Upper lobe of right lung (tissue), 1 donor: ENCODE results near the gene DSCAM. TPM values are rescaled to one million over a fixed set of nuclear protein-coding genes. Genes with fewer than 3 reads are reported as not detected.

ENCODE experiments used
- ATAC-seq: fragments of 200-7000 bp; cut with Tn5 transposase; one replicate; pipeline ENCODE4 v1.9.1; 2020; ENCODE audit warnings: mild to moderate bottlenecking, moderate library complexity
- DNase-seq: peaks from one replicate; pipeline ENCODE4 v3.0.0-alpha.2; 2020
- H3K27ac ChIP-seq: fragments of 200-600 bp; one replicate; pipeline ENCODE4 v1.8.0; 2022
- H3K27me3 ChIP-seq: fragments of 200-600 bp; one replicate; pipeline ENCODE4 v1.8.0; 2022; ENCODE audit warnings: mild to moderate bottlenecking
- H3K36me3 ChIP-seq: fragments of 200-600 bp; one replicate; pipeline ENCODE4 v1.8.0; 2022
- H3K4me1 ChIP-seq: fragments of 200-600 bp; one replicate; pipeline ENCODE4 v1.8.0; 2022
- H3K4me3 ChIP-seq: fragments of 200-600 bp; one replicate; pipeline ENCODE4 v1.8.0; 2022; ENCODE audit warnings: mild to moderate bottlenecking
- H3K9me3 ChIP-seq: fragments of 200-600 bp; one replicate; pipeline ENCODE4 v1.8.0; 2022
- intact Hi-C: fragments of 100-400 bp; cut with DNase I; formaldehyde crosslinking; loops from one replicate; pipeline ENCODE4 v1.11.0; 2022
- total RNA-seq: library from RNA; stranded (reverse); fragmentation: NEBNext Ultra II Directional; extraction: Animal tissue kit (Norgen Biotek cat#: 25700); gene quantifications from one replicate; pipeline ENCODE4 v1.2.1, GENCODE V29; 2021
- TF ChIP-seq, protein P1 (sequence below): fragments of 200-600 bp; IDR thresholded peaks from one replicate; pipeline ENCODE4 v1.8.0; 2022; ENCODE audit warnings: antibody characterized with exemption
- donor health status: DM: no; HTN: yes; CAD: no; lungs with severe emphysema.

The DSCAM gene
- total RNA-seq, 1 donor from 2014 or later, result not detected

DNA sequence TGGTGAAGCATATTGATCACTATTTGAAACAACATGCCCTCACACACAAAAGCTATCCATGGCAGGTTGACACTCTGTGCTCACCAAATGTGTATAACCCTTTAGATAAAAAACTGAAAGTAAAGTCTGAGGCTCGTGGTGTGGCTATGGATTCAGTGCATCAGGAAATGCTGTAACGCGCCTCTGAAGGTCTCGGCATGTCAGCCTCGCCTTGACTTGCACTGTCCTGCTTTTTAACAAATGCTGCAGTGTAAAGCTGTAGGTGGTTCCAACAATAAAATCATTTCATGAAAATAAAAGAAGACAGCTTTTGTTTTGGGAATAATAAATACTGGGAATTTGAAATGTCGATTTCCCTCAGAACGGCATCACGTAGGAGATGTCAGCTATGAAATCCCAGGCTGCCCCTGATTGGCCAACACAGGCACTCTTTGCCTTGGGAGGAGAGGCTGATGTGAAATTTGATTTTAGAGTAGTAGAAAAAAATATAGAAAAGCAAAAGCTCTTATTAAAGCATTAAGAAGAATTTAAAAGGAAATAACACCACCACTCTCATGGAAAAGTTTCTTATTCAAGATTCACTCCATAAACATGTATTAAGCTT lies 168.2 kb downstream of the DSCAM start:
- Histone ChIP-seq H3K27ac (no peak overlapping the region), H3K4me1 (no peaks in the 10 kb centered on the region), H3K4me3 (no peak overlapping the region), H3K27me3 (no peaks in the 10 kb centered on the region), H3K9me3 (no peaks in the 10 kb centered on the region), H3K36me3 (no peaks in the 10 kb centered on the region)
- intact Hi-C loops, result no loop called here
- DNase-seq, result no peak
- TF ChIP-seq, protein P1, sequence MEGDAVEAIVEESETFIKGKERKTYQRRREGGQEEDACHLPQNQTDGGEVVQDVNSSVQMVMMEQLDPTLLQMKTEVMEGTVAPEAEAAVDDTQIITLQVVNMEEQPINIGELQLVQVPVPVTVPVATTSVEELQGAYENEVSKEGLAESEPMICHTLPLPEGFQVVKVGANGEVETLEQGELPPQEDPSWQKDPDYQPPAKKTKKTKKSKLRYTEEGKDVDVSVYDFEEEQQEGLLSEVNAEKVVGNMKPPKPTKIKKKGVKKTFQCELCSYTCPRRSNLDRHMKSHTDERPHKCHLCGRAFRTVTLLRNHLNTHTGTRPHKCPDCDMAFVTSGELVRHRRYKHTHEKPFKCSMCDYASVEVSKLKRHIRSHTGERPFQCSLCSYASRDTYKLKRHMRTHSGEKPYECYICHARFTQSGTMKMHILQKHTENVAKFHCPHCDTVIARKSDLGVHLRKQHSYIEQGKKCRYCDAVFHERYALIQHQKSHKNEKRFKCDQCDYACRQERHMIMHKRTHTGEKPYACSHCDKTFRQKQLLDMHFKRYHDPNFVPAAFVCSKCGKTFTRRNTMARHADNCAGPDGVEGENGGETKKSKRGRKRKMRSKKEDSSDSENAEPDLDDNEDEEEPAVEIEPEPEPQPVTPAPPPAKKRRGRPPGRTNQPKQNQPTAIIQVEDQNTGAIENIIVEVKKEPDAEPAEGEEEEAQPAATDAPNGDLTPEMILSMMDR, result no peak
- no peak for ATAC-seq

DNA sequence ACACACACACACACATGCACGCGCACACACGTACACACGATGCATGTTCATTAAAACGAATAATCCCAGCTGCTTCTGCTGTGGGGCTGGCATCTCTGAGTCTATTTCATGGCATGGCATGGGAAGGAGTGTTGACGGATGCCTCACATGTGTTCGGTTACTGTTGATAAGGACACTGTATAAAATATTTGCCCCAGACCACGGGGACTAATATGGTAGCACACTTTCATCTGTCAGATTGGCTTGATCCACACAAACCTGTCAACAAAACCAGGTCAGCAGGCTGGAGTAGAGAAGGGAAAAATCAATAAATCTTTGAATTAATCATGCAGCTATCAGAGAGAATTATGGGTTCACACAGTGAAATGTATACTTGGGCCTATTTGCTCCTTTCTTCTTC lies 171.9 kb downstream of the DSCAM start:
- Histone ChIP-seq H3K4me3 (no peak overlapping the region), H3K27me3 (no peaks in the 10 kb centered on the region), H3K4me1 (no peaks in the 10 kb centered on the region), H3K36me3 (no peaks in the 10 kb centered on the region), H3K27ac (no peak overlapping the region), H3K9me3 (no peaks in the 10 kb centered on the region)
- intact Hi-C loops, result no loop called here
- no peak for DNase-seq
- TF ChIP-seq, protein P1, result no peak
- ATAC-seq, result no peak

DNA sequence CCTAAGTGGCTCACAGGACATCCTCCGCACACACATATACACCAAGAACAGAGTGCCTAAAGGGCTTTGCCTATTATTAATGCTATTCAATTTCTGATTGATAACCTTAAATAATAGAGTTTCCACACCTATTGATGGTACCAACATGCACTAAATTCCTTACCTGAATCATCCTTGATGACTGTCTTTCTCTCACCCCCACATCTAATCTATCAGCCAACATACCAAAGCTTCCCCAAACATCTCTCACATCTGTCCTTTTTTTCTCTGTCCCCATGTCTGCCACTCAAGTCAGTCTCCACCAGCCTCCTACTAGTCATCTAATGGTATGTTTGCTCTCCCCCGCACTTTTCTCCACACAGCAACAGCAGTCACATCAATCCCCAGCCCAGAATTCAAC lies 174.4 kb downstream of the DSCAM start:
- H3K4me3 ChIP-seq, result no peak overlapping the region
- DNase-seq (no peak), ATAC-seq (no peak)
- no peaks in the 10 kb centered on the region for H3K9me3 ChIP-seq
- no peaks in the 10 kb centered on the region for H3K27me3 ChIP-seq
- intact Hi-C loops, result no loop called here
- no peaks in the 10 kb centered on the region for H3K4me1 ChIP-seq
- no peak overlapping the region for H3K27ac ChIP-seq
- no peaks in the 10 kb centered on the region for H3K36me3 ChIP-seq
- TF ChIP-seq, protein P1, result no peak

DNA sequence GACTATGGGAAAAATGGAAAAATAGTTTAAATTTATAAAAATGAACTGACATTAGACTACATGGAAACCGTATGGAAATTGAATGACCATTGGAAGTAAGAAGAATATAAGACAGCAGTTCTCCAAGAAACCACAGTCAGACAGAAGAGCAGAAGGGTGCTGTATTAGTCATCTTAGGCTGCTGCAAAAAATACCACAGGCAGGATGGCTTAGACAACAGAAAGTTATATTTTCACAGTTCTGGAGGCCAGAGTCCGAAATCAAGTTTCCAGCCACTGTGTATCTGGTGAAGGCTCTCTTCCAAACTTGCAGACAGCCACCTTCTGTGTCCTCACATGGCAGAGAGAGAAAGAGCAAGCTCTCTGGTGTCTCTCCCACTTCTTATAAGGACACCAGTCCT lies 175.2 kb downstream of the DSCAM start:
- Histone ChIP-seq H3K9me3 (no peaks in the 10 kb centered on the region), H3K36me3 (no peaks in the 10 kb centered on the region), H3K4me3 (no peak overlapping the region), H3K27ac (no peak overlapping the region), H3K4me1 (no peaks in the 10 kb centered on the region), H3K27me3 (no peaks in the 10 kb centered on the region)
- ATAC-seq, result no peak
- no peak for DNase-seq
- TF ChIP-seq, protein P1, result no peak
- intact Hi-C loops, result no loop called here

DNA sequence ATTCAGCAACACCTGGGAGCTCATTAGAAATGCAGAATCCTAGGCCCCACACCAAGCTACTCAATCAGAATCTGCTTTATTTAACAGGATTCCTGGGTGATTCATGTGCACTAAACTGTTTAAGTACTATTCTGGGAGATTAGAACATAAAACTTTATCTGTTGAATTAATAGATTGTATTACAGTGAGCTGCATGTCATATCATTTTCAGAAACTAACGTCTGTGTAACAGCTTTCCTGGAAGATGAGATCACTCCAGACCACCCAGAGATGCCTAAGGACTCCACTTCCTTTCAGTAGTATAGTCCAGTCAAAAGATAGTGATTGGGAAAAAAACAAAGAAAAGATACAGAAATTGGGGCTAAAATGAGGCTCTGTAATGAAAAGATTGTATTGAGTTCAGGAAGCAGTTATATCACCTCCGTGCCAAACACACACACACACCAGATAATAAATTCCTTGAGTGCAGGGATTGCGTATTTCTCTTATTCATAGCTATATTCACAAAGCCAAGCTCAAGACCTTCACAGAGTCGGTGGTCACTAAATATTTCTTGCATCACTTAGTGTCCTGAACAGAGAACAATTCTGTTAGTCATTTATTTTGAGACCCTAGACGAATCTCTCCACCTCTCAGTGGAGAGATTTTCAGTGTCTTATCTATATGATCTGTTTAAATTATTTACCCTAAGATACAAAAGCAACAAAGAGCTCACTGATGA lies 178.2 kb downstream of the DSCAM start:
- TF ChIP-seq, protein P1, result no peak
- ATAC-seq, result no peak
- Histone ChIP-seq H3K27ac (no peak overlapping the region), H3K9me3 (no peaks in the 10 kb centered on the region), H3K27me3 (no peaks in the 10 kb centered on the region), H3K4me3 (no peak overlapping the region), H3K36me3 (no peaks in the 10 kb centered on the region), H3K4me1 (no peaks in the 10 kb centered on the region)
- DNase-seq, result no peak
- intact Hi-C loops, result no loop called here
